Spleen (tissue), 11 donors: ENCODE measurements around the gene SPOCK3. TPM values are rescaled to one million over a fixed set of nuclear protein-coding genes. Genes with fewer than 3 reads are reported as not detected.

ENCODE experiments used
- DNase-seq: peaks from one replicate; pipeline ENCODE4 v3.0.0-alpha.2; 2020
- H3K27ac ChIP-seq, 8 donors: fragments of 200-600 bp; sonication (generic) in 7 of 8; 1 replicate in 4 of 8; 2 replicates in 4 of 8; pipeline versions ENCODE4 v1.5.0 to v1.8.0; 2016 to 2021; ENCODE audit warnings: inconsistent platforms in 4 of 8, mild to moderate bottlenecking in 4 of 8, moderate library complexity in 1 of 8
- H3K27me3 ChIP-seq, 7 donors: fragments of 200-600 bp; sonication (generic) in 6 of 7; replicated peaks in 1 of 7; 1 replicate in 4 of 7; 2 replicates in 3 of 7; pipeline versions ENCODE4 v1.5.0 to v1.8.0; 2016 to 2021; ENCODE audit warnings: inconsistent platforms in 3 of 7, mild to moderate bottlenecking in 1 of 7
- H3K36me3 ChIP-seq, 6 donors: fragments of 200-600 bp; sonication (generic) in 5 of 6; 1 replicate in 4 of 6; 2 replicates in 2 of 6; pipeline versions ENCODE4 v1.5.0 to v1.8.0; 2016 to 2021; ENCODE audit warnings: inconsistent platforms in 2 of 6
- H3K4me1 ChIP-seq, 6 donors: fragments of 200-600 bp; sonication (generic) in 5 of 6; 1 replicate in 3 of 6; 2 replicates in 3 of 6; pipeline versions ENCODE4 v1.5.0 to v1.8.0; 2016 to 2021; ENCODE audit warnings: inconsistent platforms in 3 of 6
- H3K4me3 ChIP-seq, 8 donors: fragments of 200-600 bp; sonication (generic) in 7 of 8; 1 replicate in 4 of 8; 2 replicates in 4 of 8; pipeline versions ENCODE4 v1.5.0 to v1.8.0; 2016 to 2021; ENCODE audit warnings: inconsistent platforms in 4 of 8, mild to moderate bottlenecking in 4 of 8, moderate library complexity in 2 of 8
- H3K9me3 ChIP-seq, 8 donors: fragments of 200-600 bp; sonication (generic) in 7 of 8; 1 replicate in 4 of 8; 2 replicates in 4 of 8; pipeline versions ENCODE4 v1.5.0 to v1.8.0; 2016 to 2021; ENCODE audit warnings: inconsistent platforms in 4 of 8
- CTCF ChIP-seq, 11 experiments: fragments of 200-600 bp in 7 of 11; fragments of 450-650 bp in 4 of 11; sonication (generic) in 4 of 11; IDR thresholded peaks in 8 of 11; conservative IDR thresholded peaks in 3 of 11; 1 replicate in 7 of 11; 2 replicates in 4 of 11; pipeline versions ENCODE4 v1.4.0 to v1.8.0; 2016 to 2021; ENCODE audit warnings: antibody characterized with exemption in 11 of 11, inconsistent platforms in 4 of 11, mild to moderate bottlenecking in 1 of 11
- POLR2A ChIP-seq, 3 donors: fragments of 450-650 bp; IDR thresholded peaks; one replicate each; pipeline ENCODE4 v1.5.1; 2017; ENCODE audit warnings: antibody characterized with exemption in 3 of 3, mild to moderate bottlenecking in 1 of 3
- POLR2AphosphoS5 ChIP-seq, 3 donors: sonication (generic); formaldehyde crosslinking; IDR thresholded peaks; one replicate each; pipeline ENCODE4 v1.5.1; 2017; ENCODE audit warnings: antibody characterized with exemption in 3 of 3
- WGBS, 5 donors: extraction: QIAGEN DNeasy Blood & Tissue Kit in 3 of 5; methylation state at CpG; one replicate each; pipeline versions ENCODE4 v1.1.5 to v1.1.7; 2013 to 2018; 5-methylcytosine and 5-hydroxymethylcytosine counted together
- intact Hi-C: fragments of 100-400 bp; cut with DNase I; formaldehyde crosslinking; loops from one replicate; pipeline ENCODE4 v1.15.0; 2023; ENCODE audit warnings: low total_unique reads
- polyA plus RNA-seq, 3 donors: library from polyadenylated mRNA; stranded (reverse); fragments of 200-250 nt; gene quantifications; one replicate each; pipeline ENCODE4 v1.2.1, GENCODE V29; 2013
- total RNA-seq, 7 donors: library from RNA; depleted of rRNA in 3 of 7; stranded (reverse); fragments of >200 nt in 3 of 7; fragmentation: NEBNext Ultra II Directional in 4 of 7; extraction: Animal tissue kit (Norgen Biotek cat#: 25700) in 4 of 7; gene quantifications; one replicate each; pipeline versions ENCODE4 v1.1.0 to v1.2.1, GENCODE V29; 2016 to 2021
- donor health status: healthy with polysubstance abuse.
- donor health status: DM: no; HTN: no; CAD: no; lungs with moderate emphysema.
- donor health status: DM: no; HTN: no; CAD: no.
- donor health status: Bipolar disorder and iron deficiency.
- donor health status: healthy.
- donor health status: DM: no; HTN: no; CAD: no.
- donor health status: DM: yes; HTN: yes; CAD: no.

SPOCK3 gene
- total and polyA plus RNA-seq, 10 donors = 0.06 to 1.2 (median 0.51) TPM; not detected in 5

- WGBS, 5 donors = 6 to 37% (median 16%) methylated on average over 1 of the region's 1 CpG
- Histone ChIP-seq H3K9me3 (no peaks in the 10 kb centered on the region), H3K36me3 (no peaks in the 10 kb centered on the region), H3K4me3 (no peak overlapping the region), H3K4me1 (no peaks in the 10 kb centered on the region), H3K27me3 (no peaks in the 10 kb centered on the region), H3K27ac (no peak overlapping the region)
- no peak for TF ChIP-seq POLR2AphosphoS5 (IDR thresholded peaks at IDR 0.05)
- TF ChIP-seq POLR2A (IDR thresholded peaks at IDR 0.05) = no peak
- no peak for TF ChIP-seq CTCF (IDR thresholded peaks at IDR 0.05 in 8 of 11, conservative IDR thresholded peaks at IDR 0.05 in 3 of 11)
- DNase-seq = no peak
- intact Hi-C loops = no loop called here
Measured at GRCh38 chr4:167177925-167178324, 56.4 kb downstream of the SPOCK3 start.

GRCh38 chr4:167176723-167177367 is 57.4 kb downstream of the SPOCK3 start:
- no peak overlapping the region for H3K27ac ChIP-seq
- DNase-seq = no peak
- H3K36me3 ChIP-seq = no peaks in the 10 kb centered on the region
- H3K4me3 ChIP-seq = no peak overlapping the region
- WGBS, 5 donors = 68 to 84% (median 73%) methylated on average over 6 of the region's 6 CpGs
- intact Hi-C loops = no loop called here
- no peak for TF ChIP-seq CTCF (IDR thresholded peaks at IDR 0.05 in 8 of 11, conservative IDR thresholded peaks at IDR 0.05 in 3 of 11)
- no peak for TF ChIP-seq POLR2A (IDR thresholded peaks at IDR 0.05)
- TF ChIP-seq POLR2AphosphoS5 (IDR thresholded peaks at IDR 0.05) = no peak
- H3K27me3 ChIP-seq = no peaks in the 10 kb centered on the region
- no peaks in the 10 kb centered on the region for H3K4me1 ChIP-seq
- no peaks in the 10 kb centered on the region for H3K9me3 ChIP-seq

- intact Hi-C loops = no loop called here
- Histone ChIP-seq H3K4me3 (no peak overlapping the region), H3K36me3 (no peaks in the 10 kb centered on the region), H3K27ac (no peak overlapping the region), H3K9me3 (peaks cover 0 to 10% (median 0%) of the 10 kb centered on the region in 8 donors), H3K4me1 (no peaks in the 10 kb centered on the region), H3K27me3 (no peaks in the 10 kb centered on the region)
- DNase-seq = no peak
- no peak for TF ChIP-seq POLR2AphosphoS5 (IDR thresholded peaks at IDR 0.05)
- TF ChIP-seq CTCF (IDR thresholded peaks at IDR 0.05 in 8 of 11, conservative IDR thresholded peaks at IDR 0.05 in 3 of 11) = no peak
- TF ChIP-seq POLR2A (IDR thresholded peaks at IDR 0.05) = no peak
- WGBS, 5 donors = 70 to 91% (median 79%) methylated on average over 1 of the region's 1 CpG
Measured at GRCh38 chr4:167171928-167172327, 62.4 kb downstream of the SPOCK3 start.

- DNase-seq = no peak
- no peak overlapping the region for H3K4me3 ChIP-seq
- H3K27me3 ChIP-seq = no peaks in the 10 kb centered on the region
- 87 to 97% (median 92%) methylated on average over 2 of the region's 2 CpGs for WGBS, 5 donors
- intact Hi-C loops = no loop called here
- peaks cover 0 to 10% (median 0%) of the 10 kb centered on the region in 8 donors for H3K9me3 ChIP-seq
- no peak overlapping the region for H3K27ac ChIP-seq
- H3K36me3 ChIP-seq = no peaks in the 10 kb centered on the region
- TF ChIP-seq CTCF (IDR thresholded peaks at IDR 0.05 in 8 of 11, conservative IDR thresholded peaks at IDR 0.05 in 3 of 11) = no peak
- TF ChIP-seq POLR2AphosphoS5 (IDR thresholded peaks at IDR 0.05) = no peak
- no peak for TF ChIP-seq POLR2A (IDR thresholded peaks at IDR 0.05)
- H3K4me1 ChIP-seq = no peaks in the 10 kb centered on the region
Measured at GRCh38 chr4:167168611-167169010, 65.7 kb downstream of the SPOCK3 start.
